HFF-Myc (cell line): ENCODE measurements around the gene SLC22A1.
"Not testable (repeated sequence)": the region's sequence is repeated elsewhere in the genome, so short reads cannot be mapped to it uniquely, and the experiment has no call there.

Experiments used
- DNase-seq: peaks from one replicate; pipeline ENCODE4 v3.0.0-alpha.2; 2011; ENCODE audit warnings: low read depth; ENCODE audit errors: extremely low read depth
- H3K4me3 ChIP-seq: replicated peaks from 2 replicates; pipeline ENCODE4 v1.5.1; 2011; ENCODE audit warnings: low read depth, mild to moderate bottlenecking, control low read depth, low read length
- TF ChIP-seq, protein P1 (sequence below): IDR thresholded peaks from 2 replicates; pipeline ENCODE4 v1.5.1; 2012; ENCODE audit warnings: mild to moderate bottlenecking, low read depth, low read length, control low read depth; ENCODE audit errors: missing control alignments

Gene SLC22A1

DNA sequence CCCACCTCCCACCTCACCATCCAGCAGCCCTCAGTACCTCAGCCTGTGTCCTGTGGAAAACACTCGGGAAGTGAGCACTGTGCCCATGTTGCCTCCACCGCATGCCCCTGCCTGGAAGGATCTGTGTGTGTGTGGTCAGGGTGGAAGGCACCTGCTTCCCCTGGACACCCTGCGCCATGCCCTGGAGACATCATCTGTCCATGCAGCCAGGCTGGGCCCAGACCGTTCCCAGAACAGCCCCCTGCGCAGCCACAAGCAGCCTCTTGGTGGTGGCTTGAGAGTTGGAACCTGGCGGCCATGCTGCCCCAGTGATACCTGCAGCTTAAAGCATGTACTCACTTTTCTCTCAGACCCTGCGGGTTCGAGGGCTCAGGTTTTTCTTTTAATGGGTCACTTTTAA, 34.9 kb upstream of the SLC22A1 start:
- TF ChIP-seq, protein P1, sequence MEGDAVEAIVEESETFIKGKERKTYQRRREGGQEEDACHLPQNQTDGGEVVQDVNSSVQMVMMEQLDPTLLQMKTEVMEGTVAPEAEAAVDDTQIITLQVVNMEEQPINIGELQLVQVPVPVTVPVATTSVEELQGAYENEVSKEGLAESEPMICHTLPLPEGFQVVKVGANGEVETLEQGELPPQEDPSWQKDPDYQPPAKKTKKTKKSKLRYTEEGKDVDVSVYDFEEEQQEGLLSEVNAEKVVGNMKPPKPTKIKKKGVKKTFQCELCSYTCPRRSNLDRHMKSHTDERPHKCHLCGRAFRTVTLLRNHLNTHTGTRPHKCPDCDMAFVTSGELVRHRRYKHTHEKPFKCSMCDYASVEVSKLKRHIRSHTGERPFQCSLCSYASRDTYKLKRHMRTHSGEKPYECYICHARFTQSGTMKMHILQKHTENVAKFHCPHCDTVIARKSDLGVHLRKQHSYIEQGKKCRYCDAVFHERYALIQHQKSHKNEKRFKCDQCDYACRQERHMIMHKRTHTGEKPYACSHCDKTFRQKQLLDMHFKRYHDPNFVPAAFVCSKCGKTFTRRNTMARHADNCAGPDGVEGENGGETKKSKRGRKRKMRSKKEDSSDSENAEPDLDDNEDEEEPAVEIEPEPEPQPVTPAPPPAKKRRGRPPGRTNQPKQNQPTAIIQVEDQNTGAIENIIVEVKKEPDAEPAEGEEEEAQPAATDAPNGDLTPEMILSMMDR, result no peak
- no peak for DNase-seq
- no peak overlapping the region for H3K4me3 ChIP-seq

DNA sequence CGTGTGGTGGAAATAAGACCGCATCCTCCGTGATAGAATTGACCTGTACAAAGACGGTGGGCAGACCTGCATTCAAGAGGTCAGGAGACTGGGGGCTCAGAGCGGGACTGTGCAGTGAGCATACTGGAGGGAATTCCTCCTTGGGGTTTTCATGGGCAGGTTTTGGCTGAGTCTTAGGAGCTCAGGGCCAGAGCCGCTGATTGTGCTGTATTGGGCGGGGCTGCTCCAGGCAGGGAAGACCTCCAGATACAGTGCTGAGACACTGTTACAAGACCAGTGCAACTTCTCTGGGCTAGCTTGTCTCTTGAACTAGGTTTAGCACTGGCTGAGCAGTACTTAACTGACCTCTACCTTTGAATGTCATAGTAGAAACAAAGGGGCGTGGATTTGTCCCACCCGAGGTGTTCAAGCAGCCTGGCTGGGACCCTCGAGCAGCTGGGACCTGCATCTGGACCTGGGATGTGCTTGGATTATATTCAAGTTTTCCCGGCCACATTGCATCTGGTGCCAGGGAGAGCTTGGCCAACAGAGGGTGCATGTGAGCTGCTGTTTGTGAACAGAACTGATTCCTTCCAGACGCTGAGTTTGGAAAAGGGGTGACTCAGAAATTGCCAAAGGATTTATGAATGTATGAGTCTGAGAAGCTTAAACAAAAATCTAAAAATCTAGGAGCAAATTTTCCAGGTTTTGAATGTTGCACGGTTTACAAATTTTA, 33.4 kb upstream of the SLC22A1 start:
- TF ChIP-seq, protein P1, result peak; percentile 96
- H3K4me3 ChIP-seq, result no peak overlapping the region
- DNase-seq, result peak; percentile 78

DNA sequence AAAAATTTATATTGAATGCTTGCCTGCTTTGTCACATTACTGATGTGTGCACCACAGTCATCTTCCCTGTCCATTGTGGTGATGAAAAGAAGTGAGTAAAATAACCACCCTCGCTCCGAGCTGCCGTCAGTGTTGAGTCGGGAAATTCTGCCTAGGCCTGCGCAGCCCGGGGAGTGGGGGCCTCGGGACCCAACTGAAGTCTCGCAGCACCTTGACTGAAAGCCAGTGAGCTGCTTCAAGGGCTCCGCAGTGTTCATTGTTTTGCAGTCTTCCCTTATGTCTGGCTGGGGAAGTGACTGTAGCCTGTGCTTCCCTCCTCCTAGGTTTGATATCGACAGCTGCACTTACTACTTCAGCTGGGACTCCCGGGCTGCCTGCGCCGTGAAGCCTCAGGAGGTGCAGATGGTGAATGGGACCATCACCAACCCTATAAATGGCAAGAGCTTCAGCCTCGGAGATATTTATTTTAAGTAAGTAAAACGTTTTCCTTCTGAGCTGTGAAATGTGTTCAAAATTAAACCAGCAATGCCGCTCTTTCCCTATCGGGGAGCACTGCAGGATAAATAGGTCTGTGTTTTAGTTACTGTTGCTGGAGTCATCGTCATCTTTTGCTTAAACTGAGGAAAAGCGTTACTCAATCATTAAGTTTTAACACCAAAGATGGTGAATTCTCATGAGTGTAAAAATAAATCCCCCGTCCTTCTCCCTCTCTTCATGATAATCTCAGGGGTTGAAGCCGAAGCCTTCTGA, 32.7 kb upstream of the SLC22A1 start:
- DNase-seq, result no peak
- H3K4me3 ChIP-seq, result no peak overlapping the region
- TF ChIP-seq, protein P1, result no peak

DNA sequence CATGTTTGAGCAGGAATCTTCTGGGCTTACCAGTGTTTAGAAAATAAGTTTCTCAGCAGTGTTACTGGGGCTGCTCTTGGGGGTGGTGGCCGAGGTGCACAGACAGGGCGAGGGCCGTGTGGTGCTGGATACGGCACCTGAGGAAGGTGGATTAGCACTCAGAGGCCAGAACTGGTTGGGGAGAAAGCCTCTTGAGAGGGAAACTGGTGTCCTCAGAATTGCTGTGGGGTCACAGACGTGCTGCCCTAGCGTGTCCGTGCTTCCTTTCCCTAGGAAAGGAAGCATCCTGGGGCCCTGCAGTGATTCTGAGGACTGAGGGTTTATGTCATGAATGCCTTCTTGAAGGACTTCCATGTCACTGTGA, 32.1 kb upstream of the SLC22A1 start:
- TF ChIP-seq, protein P1, result no peak
- H3K4me3 ChIP-seq, result no peak overlapping the region

DNA sequence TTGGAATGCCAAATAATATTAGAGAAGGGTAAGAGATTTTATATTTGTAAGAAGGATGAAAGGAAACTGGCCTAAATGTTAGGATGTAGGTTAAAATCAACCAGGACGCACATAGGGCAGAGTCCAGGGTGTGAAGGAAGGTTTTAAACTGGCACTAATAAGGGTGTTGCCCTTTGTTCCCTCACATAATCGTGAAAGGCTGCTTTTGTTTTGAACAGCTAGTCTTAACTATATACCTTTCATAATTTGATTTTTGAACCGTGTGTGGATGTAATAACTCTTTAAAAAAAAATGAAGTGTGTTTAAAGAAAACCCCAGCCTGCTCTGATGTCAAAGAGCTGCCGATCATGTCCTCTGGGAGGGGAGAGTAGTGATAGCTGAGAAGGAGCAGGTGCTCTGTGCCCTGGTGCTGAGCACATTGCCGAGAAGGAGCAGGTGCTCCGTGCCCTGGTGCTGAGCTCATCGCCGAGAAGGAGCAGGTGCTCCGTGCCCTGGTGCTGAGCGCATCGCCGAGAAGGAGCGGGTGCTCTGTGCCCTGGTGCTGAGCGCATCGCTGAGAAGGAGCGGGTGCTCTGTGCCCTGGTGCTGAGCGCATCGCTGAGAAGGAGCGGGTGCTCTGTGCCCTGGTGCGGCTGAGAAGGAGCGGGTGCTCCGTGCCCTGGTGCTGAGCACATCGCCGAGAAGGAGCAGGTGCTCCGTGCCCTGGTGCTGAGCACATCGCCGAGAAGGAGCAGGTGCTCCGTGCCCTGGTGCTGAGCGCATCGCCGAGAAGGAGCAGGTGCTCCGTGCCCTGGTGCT, 31.0 kb upstream of the SLC22A1 start:
- not testable (repeated sequence) for H3K4me3 ChIP-seq, DNase-seq

More for the DNA sequence above, 32.1 kb upstream of the SLC22A1 start:
- DNase-seq, result no peak

DNA sequence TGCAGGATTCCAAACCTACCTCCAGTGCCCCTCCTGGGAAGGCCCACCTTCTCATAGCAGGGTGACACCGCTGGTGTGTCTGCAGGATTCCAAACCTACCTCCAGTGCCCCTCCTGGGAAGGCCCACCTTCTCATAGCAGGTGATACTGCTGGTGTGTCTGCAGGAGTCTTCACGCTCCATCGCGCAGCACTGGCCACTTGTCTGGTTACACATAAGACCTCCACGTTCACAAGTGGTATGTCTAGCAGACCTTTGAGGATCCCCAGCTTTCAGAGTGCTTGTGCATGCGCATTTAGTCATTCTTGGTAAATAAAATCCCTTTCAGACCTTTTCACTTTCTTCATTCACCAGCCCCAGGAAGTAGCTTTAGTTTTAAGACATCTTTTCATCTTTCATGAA, 29.4 kb upstream of the SLC22A1 start:
- not testable (repeated sequence) for DNase-seq, H3K4me3 ChIP-seq

DNA sequence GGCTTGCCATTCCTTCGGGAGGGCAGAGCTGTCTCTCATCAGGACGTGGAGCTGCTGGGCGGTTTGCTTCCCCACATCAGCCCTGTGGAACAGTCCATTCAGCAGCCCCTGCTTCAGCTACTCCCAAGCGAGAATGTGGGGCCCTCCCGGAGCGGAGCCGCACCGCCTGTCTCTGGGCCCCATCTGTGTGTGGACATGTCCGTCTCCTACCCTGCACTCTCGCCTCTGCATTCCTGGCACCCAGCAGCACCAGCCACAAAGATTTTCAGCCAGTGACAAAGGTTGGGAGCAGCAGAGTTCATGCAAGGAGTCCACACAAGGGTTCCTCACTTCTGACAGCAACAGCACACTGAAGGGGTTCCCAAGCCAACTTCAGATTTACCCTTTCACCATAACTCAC, 29.0 kb upstream of the SLC22A1 start:
- TF ChIP-seq, protein P1, result no peak
- DNase-seq, result no peak
- no peak overlapping the region for H3K4me3 ChIP-seq
